ENCODE results near the gene ATP2A2.
A peak's percentile ranks its signal among the peaks of the same experiment; 100 is the strongest.

ATP2A2 gene

DNA sequence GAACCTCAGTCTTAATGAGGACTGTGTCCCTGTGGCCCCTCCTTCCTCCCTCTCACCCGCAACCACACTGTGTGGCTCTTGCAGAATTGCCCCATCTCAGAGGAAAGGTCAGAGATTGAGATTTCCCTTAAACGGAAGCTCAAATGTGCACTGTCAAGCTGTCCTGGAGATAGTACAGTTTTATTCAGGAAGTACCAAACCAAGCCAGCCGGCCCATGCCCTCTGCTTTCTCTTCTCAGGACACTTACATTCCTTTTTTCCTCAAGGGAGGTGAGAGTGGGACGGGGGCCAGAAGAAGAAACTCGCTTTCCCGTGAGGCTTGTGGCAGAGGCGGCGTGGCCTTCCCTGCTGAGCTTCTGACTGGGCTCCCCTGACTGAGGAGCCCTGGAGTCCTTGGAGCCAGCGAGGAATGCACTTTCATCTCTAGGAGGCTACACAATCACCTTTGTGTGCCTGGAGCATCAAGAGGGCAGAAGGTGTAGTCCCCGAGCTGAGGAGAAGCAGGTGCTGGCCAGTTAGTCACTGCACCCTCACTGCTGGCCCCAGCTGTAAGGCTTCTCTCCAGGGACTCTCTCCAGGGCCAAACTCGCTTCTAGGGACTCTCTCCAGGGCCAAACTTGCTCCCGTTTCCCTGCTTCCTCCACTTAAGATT is 24.1 kb upstream of the ATP2A2 start:
- Histone ChIP-seq H3K4me1 (ENCODE audit: insufficient read depth, poor library complexity, severe bottlenecking) (peaks cover 5% of the 10 kb centered on the region), H3K4me3 (ENCODE audit: severe bottlenecking) (no peak overlapping the region), H3K27me3 (ENCODE audit: insufficient read depth, poor library complexity, severe bottlenecking) (no peaks in the 10 kb centered on the region), H3K27ac (ENCODE audit: poor library complexity, severe bottlenecking) (no peak overlapping the region), H3K9me3 (ENCODE audit: severe bottlenecking) (no peaks in the 10 kb centered on the region), H3K36me3 (ENCODE audit: low read depth) (no peaks in the 10 kb centered on the region)
- ATAC-seq (ENCODE audit: low read depth) = no peak
- DNase-seq (ENCODE audit: low spot score) = no peak
- TF ChIP-seq, protein P1, sequence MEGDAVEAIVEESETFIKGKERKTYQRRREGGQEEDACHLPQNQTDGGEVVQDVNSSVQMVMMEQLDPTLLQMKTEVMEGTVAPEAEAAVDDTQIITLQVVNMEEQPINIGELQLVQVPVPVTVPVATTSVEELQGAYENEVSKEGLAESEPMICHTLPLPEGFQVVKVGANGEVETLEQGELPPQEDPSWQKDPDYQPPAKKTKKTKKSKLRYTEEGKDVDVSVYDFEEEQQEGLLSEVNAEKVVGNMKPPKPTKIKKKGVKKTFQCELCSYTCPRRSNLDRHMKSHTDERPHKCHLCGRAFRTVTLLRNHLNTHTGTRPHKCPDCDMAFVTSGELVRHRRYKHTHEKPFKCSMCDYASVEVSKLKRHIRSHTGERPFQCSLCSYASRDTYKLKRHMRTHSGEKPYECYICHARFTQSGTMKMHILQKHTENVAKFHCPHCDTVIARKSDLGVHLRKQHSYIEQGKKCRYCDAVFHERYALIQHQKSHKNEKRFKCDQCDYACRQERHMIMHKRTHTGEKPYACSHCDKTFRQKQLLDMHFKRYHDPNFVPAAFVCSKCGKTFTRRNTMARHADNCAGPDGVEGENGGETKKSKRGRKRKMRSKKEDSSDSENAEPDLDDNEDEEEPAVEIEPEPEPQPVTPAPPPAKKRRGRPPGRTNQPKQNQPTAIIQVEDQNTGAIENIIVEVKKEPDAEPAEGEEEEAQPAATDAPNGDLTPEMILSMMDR (IDR thresholded peaks at IDR 0.05; ENCODE audit: poor library complexity, severe bottlenecking) = no peak

DNA sequence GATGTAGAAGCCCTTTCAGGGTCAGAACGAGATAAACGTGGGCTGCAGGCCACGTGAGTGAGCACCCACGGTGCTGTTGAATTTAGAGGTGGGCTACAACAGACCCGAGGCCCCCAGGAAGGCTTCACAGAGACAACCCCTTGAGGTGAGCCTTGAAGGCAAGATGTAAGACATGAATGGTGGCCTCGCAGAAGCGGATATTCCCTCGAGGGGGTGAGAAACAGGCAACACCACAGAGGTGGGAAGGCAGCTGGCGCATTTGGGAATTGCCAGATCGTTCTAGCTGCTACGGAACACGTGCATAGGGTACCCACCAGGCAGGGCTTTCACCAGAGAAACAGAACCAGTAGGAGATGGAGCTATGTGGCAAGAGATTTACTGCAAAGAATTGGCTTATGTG is 22.6 kb upstream of the ATP2A2 start:
- Histone ChIP-seq H3K27ac (ENCODE audit: poor library complexity, severe bottlenecking) (no peak overlapping the region), H3K36me3 (ENCODE audit: low read depth) (no peaks in the 10 kb centered on the region)
- TF ChIP-seq, protein P1 (IDR thresholded peaks at IDR 0.05; ENCODE audit: poor library complexity, severe bottlenecking) = no peak

DNA sequence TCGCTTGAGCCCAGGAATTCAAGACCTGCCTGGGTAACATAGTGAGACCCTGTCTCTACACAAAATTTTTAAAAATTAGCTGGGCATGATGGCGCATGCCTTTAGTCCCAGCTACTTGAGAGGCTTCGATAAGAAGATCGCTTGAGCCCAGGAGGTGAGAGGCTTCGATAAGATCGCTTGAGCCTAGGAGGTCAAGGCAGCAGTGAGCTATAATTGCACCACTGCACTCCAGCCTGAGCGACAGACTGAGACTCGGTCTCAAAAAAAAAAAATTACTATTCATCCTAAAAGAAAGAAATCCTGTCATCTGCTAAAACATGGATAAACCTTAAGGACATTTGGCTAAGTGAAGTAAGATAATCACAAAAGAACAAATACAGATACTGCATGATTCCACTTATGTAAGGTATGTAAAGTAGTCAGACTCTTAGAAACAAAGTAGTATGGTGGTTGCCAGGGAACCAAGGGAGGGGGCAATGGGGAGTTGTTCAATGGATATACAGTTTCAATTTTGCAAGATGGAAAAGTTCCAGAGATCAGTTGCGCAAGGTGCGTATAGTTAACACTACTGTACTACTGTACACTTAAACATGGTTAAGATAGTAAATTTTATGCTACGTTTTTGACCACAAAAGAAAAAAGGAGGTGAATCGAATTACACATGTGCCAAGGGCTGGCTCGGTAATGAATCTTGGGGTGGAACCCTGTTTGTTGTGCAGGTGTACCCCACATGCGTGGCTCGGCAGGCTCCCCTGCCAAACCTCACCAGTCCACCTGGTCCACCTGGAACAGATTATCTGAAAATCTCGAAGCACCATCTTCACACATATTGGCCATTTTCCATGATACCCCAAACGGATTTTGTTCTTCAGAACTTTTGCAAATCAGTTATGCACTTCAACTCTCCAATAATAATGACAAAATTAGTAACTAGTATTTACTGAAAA is 18.3 kb upstream of the ATP2A2 start:
- Histone ChIP-seq H3K4me3 (ENCODE audit: severe bottlenecking) (no peak overlapping the region), H3K9me3 (ENCODE audit: severe bottlenecking) (no peaks in the 10 kb centered on the region), H3K27ac (ENCODE audit: poor library complexity, severe bottlenecking) (peak overlapping the region; percentile 7), H3K27me3 (ENCODE audit: insufficient read depth, poor library complexity, severe bottlenecking) (no peaks in the 10 kb centered on the region), H3K4me1 (ENCODE audit: insufficient read depth, poor library complexity, severe bottlenecking) (peaks cover 25% of the 10 kb centered on the region), H3K36me3 (ENCODE audit: low read depth) (no peaks in the 10 kb centered on the region)
- TF ChIP-seq, protein P1 (IDR thresholded peaks at IDR 0.05; ENCODE audit: poor library complexity, severe bottlenecking) = no peak
- ATAC-seq (ENCODE audit: low read depth) (peak; percentile 75), DNase-seq (ENCODE audit: low spot score) (peak; percentile 4)

More for the DNA sequence above, 22.6 kb upstream of the ATP2A2 start:
- no peak for DNase-seq (ENCODE audit: low spot score)
- Histone ChIP-seq H3K27me3 (ENCODE audit: insufficient read depth, poor library complexity, severe bottlenecking) (no peaks in the 10 kb centered on the region), H3K9me3 (ENCODE audit: severe bottlenecking) (no peaks in the 10 kb centered on the region), H3K4me3 (ENCODE audit: severe bottlenecking) (no peak overlapping the region), H3K4me1 (ENCODE audit: insufficient read depth, poor library complexity, severe bottlenecking) (peaks cover 14% of the 10 kb centered on the region)
- ATAC-seq (ENCODE audit: low read depth) = no peak

DNA sequence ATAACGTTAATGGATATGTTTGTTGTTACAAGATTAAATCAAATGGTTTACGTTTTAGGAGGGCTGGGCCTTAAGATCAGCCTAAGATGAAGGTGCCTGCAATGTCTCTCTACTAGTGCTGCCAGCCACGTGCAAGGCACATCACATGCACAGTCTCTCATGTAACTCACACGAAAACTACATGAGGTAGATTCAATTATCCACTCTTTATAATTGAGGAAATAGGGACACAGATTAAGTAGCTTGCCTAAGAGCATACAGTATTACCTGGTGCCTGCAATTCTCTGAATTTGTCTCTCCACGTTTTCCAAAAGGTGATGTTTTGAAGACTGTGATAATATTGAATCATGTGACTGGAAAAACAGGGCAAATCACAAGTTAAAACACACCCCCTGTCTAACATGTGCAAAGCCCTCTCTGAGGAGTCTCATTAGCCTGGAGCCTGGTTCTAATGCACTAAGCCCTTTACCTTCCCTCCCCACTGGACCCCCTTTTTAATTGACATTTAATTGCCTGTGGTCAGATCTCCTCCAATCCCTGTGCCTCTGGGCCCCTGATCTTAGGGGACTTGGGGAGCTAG is 14.6 kb upstream of the ATP2A2 start:
- peak overlapping the region; percentile 94 for H3K27ac ChIP-seq (ENCODE audit: poor library complexity, severe bottlenecking)
- no peak overlapping the region for H3K4me3 ChIP-seq (ENCODE audit: severe bottlenecking)

More for the DNA sequence above, 14.6 kb upstream of the ATP2A2 start:
- no peak for ATAC-seq (ENCODE audit: low read depth)
- TF ChIP-seq, protein P1 (IDR thresholded peaks at IDR 0.05; ENCODE audit: poor library complexity, severe bottlenecking) = no peak
- Histone ChIP-seq H3K27me3 (ENCODE audit: insufficient read depth, poor library complexity, severe bottlenecking) (no peaks in the 10 kb centered on the region), H3K9me3 (ENCODE audit: severe bottlenecking) (no peaks in the 10 kb centered on the region), H3K36me3 (ENCODE audit: low read depth) (no peaks in the 10 kb centered on the region), H3K4me1 (ENCODE audit: insufficient read depth, poor library complexity, severe bottlenecking) (peaks cover 51% of the 10 kb centered on the region)
- DNase-seq (ENCODE audit: low spot score) = no peak
